Natural killer cell (primary cell): Measurements from ENCODE around the gene COP1. TPM values are rescaled to one million over a fixed set of nuclear protein-coding genes. Genes with fewer than 3 reads are reported as not detected.

Experiments
- ATAC-seq, 3 donors: fragments of 150-1000 bp in 2 of 3; fragments of 200-7000 bp in 1 of 3; cut with Tn5 transposase; 1 replicate in 1 of 3; 2 replicates in 2 of 3; pipeline ENCODE4 v1.10.0; 2021; ENCODE audit warnings: mild to moderate bottlenecking in 2 of 3, moderate library complexity in 2 of 3
- DNase-seq, 2 donors: peaks; one replicate each; pipeline versions ENCODE4 v3.0.0 to v3.0.0-alpha.2; 2013 to 2021; ENCODE audit warnings: mixed read lengths in 1 of 2
- H3K27ac ChIP-seq: one replicate; pipeline ENCODE4 v1.5.1; 2013; ENCODE audit warnings: mild to moderate bottlenecking, low read length
- H3K27me3 ChIP-seq: one replicate; pipeline ENCODE4 v1.6.1; 2013; ENCODE audit warnings: low read length; ENCODE audit not compliant: control insufficient read depth, insufficient read depth
- H3K36me3 ChIP-seq: one replicate; pipeline ENCODE4 v1.6.1; 2013; ENCODE audit warnings: low read length; ENCODE audit not compliant: control insufficient read depth, insufficient read depth
- H3K4me1 ChIP-seq: one replicate; pipeline ENCODE4 v1.6.1; 2013; ENCODE audit warnings: low read length; ENCODE audit not compliant: control insufficient read depth, insufficient read depth
- H3K4me3 ChIP-seq: one replicate; pipeline ENCODE4 v1.5.1; 2013; ENCODE audit warnings: low read length
- H3K9me3 ChIP-seq: one replicate; pipeline ENCODE4 v1.6.1; 2013; ENCODE audit warnings: low read length; ENCODE audit not compliant: control insufficient read depth, insufficient read depth
- H3K27ac Mint-ChIP-seq, 2 donors: one replicate each; pipeline ENCODE4 v1.8.0; 2022; ENCODE audit warnings: mild to moderate bottlenecking in 2 of 2, mixed read lengths in 2 of 2, moderate library complexity in 1 of 2
- H3K27me3 Mint-ChIP-seq, 2 donors: one replicate each; pipeline ENCODE4 v1.8.0; 2022; ENCODE audit warnings: low read depth in 2 of 2, mixed read lengths in 2 of 2
- H3K36me3 Mint-ChIP-seq: one replicate; pipeline ENCODE4 v1.8.0; 2022; ENCODE audit warnings: mixed read lengths
- H3K4me1 Mint-ChIP-seq, 2 donors: one replicate each; pipeline ENCODE4 v1.8.0; 2022; ENCODE audit warnings: mixed read lengths in 2 of 2
- H3K4me3 Mint-ChIP-seq: one replicate; pipeline ENCODE4 v1.8.0; 2022; ENCODE audit warnings: mild to moderate bottlenecking, moderate library complexity, mixed read lengths
- H3K9me3 Mint-ChIP-seq, 2 donors: one replicate each; pipeline ENCODE4 v1.8.0; 2022; ENCODE audit warnings: mixed read lengths in 2 of 2
- CTCF ChIP-seq: fragments of 200-600 bp; IDR thresholded peaks from one replicate; pipeline ENCODE4 v1.8.0; 2022; ENCODE audit warnings: antibody characterized with exemption
- WGBS: methylation state at CpG from one replicate; pipeline ENCODE4 v1.1.7; 2013; ENCODE audit warnings: missing lambda C conversion rate; ENCODE audit not compliant: insufficient coverage; 5-methylcytosine and 5-hydroxymethylcytosine counted together
- intact Hi-C: fragments of 100-400 bp; cut with micrococcal nuclease; formaldehyde crosslinking; loops from one replicate; pipeline ENCODE4 v1.14.2; 2022
- total RNA-seq, 4 donors: library from RNA; stranded (reverse); fragments of 120-200 nt in 1 of 4; gene quantifications; one replicate each; pipeline versions ENCODE4 v1.2.3 to v1.2.4, GENCODE V29; 2013 to 2022

Gene COP1
- total RNA-seq, 3 donors from 2014 or later (not counting 1 experiment from before 2014, with no cell fraction given), result 56.2 to 70.9 (median 60.9) TPM

GRCh38 chr1:176102768-176103350 lies 104.2 kb downstream of the COP1 start:
- H3K9me3 Mint-ChIP-seq, result peaks cover 5 to 9% of the 10 kb centered on the region in 2 donors
- no peak for TF ChIP-seq CTCF
- DNase-seq, result no peak
- Histone ChIP-seq H3K36me3 (peaks cover 21% of the 10 kb centered on the region), H3K4me3 (no peak overlapping the region), H3K9me3 (peaks cover 12% of the 10 kb centered on the region), H3K27ac (no peak overlapping the region), H3K4me1 (no peaks in the 10 kb centered on the region), H3K27me3 (no peaks in the 10 kb centered on the region)
- no peak overlapping the region for H3K27ac Mint-ChIP-seq
- intact Hi-C loops, result no loop called here
- no peaks in the 10 kb centered on the region for H3K27me3 Mint-ChIP-seq
- H3K36me3 Mint-ChIP-seq, result peaks cover 55% of the 10 kb centered on the region
- no peak overlapping the region for H3K4me3 Mint-ChIP-seq
- no peaks in the 10 kb centered on the region for H3K4me1 Mint-ChIP-seq
- no peak for ATAC-seq
- WGBS, result no CpG with 5 or more reads among the region's 1 CpG

GRCh38 chr1:176101951-176102642 lies 105.0 kb downstream of the COP1 start:
- H3K27ac ChIP-seq, result no peak overlapping the region
- H3K36me3 Mint-ChIP-seq, result peaks cover 62% of the 10 kb centered on the region
- peaks cover 24% of the 10 kb centered on the region for H3K36me3 ChIP-seq
- no peaks in the 10 kb centered on the region for H3K27me3 Mint-ChIP-seq
- H3K4me1 Mint-ChIP-seq, result no peaks in the 10 kb centered on the region
- H3K4me3 ChIP-seq, result no peak overlapping the region
- ATAC-seq, result no peak
- no peak overlapping the region for H3K4me3 Mint-ChIP-seq
- H3K9me3 Mint-ChIP-seq, result peaks cover 5 to 12% of the 10 kb centered on the region in 2 donors
- H3K9me3 ChIP-seq, result peaks cover 17% of the 10 kb centered on the region
- no peaks in the 10 kb centered on the region for H3K4me1 ChIP-seq
- intact Hi-C loops, result no loop called here
- TF ChIP-seq CTCF, result no peak
- no peak for DNase-seq
- no peak overlapping the region for H3K27ac Mint-ChIP-seq
- WGBS, result 94% methylated on average over 5 of the region's 5 CpGs
- no peaks in the 10 kb centered on the region for H3K27me3 ChIP-seq

- peaks cover 5 to 12% of the 10 kb centered on the region in 2 donors for H3K9me3 Mint-ChIP-seq
- H3K36me3 ChIP-seq, result peaks cover 20% of the 10 kb centered on the region
- intact Hi-C loops, result no loop called here
- H3K9me3 ChIP-seq, result peaks cover 27% of the 10 kb centered on the region
- H3K27me3 Mint-ChIP-seq, result no peaks in the 10 kb centered on the region
- no CpG with 5 or more reads among the region's 2 CpGs for WGBS
- H3K4me1 Mint-ChIP-seq, result no peaks in the 10 kb centered on the region
- TF ChIP-seq CTCF, result no peak
- H3K36me3 Mint-ChIP-seq, result peaks cover 58% of the 10 kb centered on the region
- no peak for ATAC-seq
- H3K27ac Mint-ChIP-seq, result no peak overlapping the region
- no peaks in the 10 kb centered on the region for H3K27me3 ChIP-seq
- no peak overlapping the region for H3K4me3 ChIP-seq
- no peak for DNase-seq
- H3K4me1 ChIP-seq, result no peaks in the 10 kb centered on the region
- no peak overlapping the region for H3K27ac ChIP-seq
- no peak overlapping the region for H3K4me3 Mint-ChIP-seq
Observed at GRCh38 chr1:176098560-176098959, 108.5 kb downstream of the COP1 start.
